ENCODE measurements around the gene SNRPE.
"Not testable (repeated sequence)": the region's sequence is repeated elsewhere in the genome, so short reads cannot be mapped to it uniquely, and the experiment has no call there.

The SNRPE gene

DNA sequence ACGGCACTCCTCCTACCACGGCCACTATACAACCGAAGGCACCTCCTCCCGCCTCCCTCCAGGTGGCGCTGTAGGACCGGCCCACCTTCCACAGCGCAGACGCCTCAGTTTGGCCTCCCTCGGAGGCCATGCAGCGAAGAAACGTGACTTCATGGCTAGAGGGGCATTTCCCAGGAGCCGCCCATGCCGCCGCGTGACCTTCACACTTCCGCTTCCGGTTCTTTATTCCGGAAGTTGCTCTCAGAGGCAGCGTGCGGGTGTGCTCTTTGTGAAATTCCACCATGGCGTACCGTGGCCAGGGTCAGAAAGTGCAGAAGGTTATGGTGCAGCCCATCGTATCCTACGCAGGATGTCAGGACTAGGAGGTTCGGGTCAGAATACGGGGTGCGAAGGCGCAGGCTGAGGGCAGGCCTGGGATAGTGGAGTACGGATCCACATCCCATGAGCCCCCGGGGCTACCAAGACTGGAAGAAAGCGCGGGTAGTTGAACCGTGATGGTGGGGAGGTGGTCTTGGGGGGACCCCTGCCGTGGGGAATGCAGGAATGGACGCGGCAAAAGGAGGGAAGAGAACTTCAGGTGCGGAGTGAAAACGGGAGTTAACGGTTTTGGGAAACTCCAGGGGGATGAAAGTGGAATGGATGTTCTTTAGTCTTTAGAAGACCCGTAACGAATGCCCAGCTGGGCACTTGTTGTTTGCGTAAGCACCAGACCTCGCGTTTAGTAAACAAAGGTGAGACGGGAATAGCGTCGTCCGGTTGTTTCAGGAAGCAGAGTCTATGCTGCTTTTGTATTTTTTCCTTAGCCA is at the start of gene SNRPE:
Gene SNRPE, plus strand, starts transcription at position 221 of the 806 bp plus-strand sequence. Its CDS starts 61 bp downstream, at position 282.
- TF ChIP-seq POLR2A (IDR thresholded peaks at IDR 0.05; ENCODE audit: low read length) (peak; percentile 95), GATA1 (IDR thresholded peaks at IDR 0.05; ENCODE audit: low read depth, low read length) (no peak)
- peak; percentile 98 to 99 for DNase-seq

DNA sequence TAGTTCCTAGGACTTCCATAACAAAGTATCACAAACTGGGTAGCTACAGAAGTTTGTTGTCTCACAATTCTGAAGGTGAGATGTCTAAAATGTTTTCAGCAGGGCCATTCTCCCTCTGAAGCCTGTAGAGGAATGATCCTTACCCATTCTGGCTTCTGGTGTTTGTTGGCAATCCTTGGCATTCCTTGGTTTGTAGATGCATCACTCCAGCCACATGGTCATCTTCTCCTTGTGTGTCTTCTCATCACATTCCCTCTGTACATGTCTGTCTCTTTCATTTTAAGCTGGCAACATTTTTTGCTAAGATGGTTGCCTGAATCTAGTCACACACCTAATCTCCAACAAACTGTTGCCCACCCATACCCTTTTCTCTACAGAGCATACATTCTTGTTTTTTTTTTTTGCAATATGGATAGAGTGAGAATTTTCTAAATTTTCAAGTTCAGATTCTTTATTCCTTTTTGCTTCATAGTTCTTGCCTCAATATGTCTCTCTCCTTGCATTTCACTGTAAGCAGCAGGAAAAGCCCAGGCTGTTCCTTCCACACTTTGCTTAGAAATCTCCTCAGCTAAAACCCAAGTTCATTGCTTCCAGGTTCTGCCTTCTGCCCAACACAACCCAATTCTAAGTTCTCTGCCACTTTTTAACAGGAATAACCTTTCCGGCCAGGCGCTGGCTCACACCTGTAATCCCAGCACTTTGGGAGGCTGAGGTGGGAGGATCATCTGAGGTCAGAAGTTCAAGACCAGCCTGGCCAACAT is 47.6 kb upstream of the SNRPE start:
- TF ChIP-seq GATA1 (IDR thresholded peaks at IDR 0.05; ENCODE audit: low read depth, low read length): no peak
- DNase-seq: no peak

- DNase-seq: no peak
- no peak for TF ChIP-seq GATA1 (IDR thresholded peaks at IDR 0.05; ENCODE audit: low read depth, low read length)
- TF ChIP-seq POLR2A (IDR thresholded peaks at IDR 0.05; ENCODE audit: low read length): no peak
Observed at GRCh38 chr1:203818399-203818798, 43.0 kb upstream of the SNRPE start.

GRCh38 chr1:203823306-203823705 is 38.1 kb upstream of the SNRPE start:
- TF ChIP-seq POLR2A (IDR thresholded peaks at IDR 0.05; ENCODE audit: low read length) (no peak), GATA1 (IDR thresholded peaks at IDR 0.05; ENCODE audit: low read depth, low read length) (no peak)
- no peak for DNase-seq

GRCh38 chr1:203826175-203826574 is 35.2 kb upstream of the SNRPE start:
- TF ChIP-seq POLR2A (IDR thresholded peaks at IDR 0.05; ENCODE audit: low read length) (no peak), GATA1 (IDR thresholded peaks at IDR 0.05; ENCODE audit: low read depth, low read length) (no peak)
- DNase-seq: no peak

DNA sequence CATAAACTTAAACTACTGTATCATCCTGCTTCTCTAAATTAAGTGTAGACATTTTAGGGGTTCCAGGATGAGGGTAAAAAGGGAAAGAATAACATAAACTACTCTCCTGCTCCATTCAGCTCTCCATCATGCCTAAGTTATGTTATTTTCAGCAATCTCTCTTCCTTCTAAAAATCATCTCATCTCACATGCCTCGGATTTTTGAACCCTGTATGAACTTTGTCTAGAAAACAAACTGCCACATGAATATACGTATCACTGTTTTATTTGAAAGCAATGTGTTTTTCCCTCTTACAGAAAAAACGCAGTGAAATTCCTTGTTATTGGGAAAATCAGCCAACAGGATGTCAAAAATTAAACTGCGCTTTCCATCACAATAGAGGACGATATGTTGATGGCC is 33.4 kb upstream of the SNRPE start:
- TF ChIP-seq GATA1 (IDR thresholded peaks at IDR 0.05; ENCODE audit: low read depth, low read length) (no peak), POLR2A (IDR thresholded peaks at IDR 0.05; ENCODE audit: low read length) (no peak)
- DNase-seq: no peak

DNA sequence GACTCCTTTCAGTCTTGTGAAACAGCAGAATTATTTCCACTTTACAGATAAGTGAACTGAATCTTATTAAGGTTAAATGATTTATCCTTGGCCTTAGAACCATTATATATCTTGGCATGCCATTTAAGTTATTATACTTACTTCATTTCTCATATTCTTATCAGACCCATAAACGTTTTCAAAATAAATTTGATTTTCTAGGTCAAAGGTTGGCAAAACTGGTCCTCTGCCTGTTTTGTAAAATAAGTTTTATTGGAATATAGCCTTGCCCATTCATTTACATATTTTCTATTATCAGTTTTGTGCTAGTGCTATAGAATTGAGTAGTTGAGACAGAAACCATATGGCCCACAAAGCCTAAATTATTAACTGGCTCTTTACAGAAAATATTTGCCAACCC is 32.9 kb upstream of the SNRPE start:
- no peak for TF ChIP-seq POLR2A (IDR thresholded peaks at IDR 0.05; ENCODE audit: low read length)
- TF ChIP-seq GATA1 (IDR thresholded peaks at IDR 0.05; ENCODE audit: low read depth, low read length): no peak
- DNase-seq: no peak

DNA sequence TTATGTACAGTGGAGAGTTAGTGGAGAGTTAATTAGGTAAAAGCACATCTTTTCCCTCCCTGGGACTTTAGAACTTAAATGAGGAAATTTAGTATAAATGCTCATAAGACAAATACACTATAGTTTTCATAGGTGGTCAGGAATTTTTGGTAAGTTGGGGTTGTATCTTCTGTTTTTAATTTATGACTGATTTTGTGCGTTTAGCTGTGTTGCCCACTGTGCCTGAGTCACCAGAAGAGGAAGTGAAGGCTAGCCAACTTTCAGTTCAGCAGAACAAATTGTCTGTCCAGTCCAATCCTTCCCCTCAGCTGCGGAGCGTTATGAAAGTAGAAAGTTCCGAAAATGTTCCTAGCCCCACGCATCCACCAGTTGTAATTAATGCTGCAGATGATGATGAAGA is 32.2 kb upstream of the SNRPE start:
- not testable (repeated sequence) for DNase-seq

DNA sequence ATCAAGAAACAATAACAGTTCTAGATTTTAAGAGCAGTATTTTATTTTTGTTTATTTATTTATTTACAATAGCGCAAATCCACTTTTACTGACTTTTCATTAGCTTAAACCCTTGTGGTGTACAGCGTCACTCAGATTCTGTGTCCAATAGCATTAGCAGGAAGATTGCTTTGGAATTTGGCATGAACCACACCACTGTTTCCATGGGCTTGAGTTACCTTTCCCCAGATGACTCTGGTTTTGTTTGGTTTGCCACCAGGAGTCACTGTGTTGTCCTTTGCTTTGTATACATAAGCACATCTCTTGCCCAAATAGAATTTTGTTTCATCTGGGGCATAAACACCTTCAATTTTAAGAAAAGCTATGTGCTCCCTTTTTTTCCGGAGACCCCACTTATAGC is 25.9 kb upstream of the SNRPE start:
- TF ChIP-seq POLR2A (IDR thresholded peaks at IDR 0.05; ENCODE audit: low read length) (no peak), GATA1 (IDR thresholded peaks at IDR 0.05; ENCODE audit: low read depth, low read length) (no peak)
- DNase-seq: peak in 1 of 2 experiments; percentile 9

- TF ChIP-seq GATA1 (IDR thresholded peaks at IDR 0.05; ENCODE audit: low read depth, low read length): no peak
- no peak for TF ChIP-seq POLR2A (IDR thresholded peaks at IDR 0.05; ENCODE audit: low read length)
- DNase-seq: no peak
Observed at GRCh38 chr1:203839081-203839480, 22.3 kb upstream of the SNRPE start.

GRCh38 chr1:203840208-203840808 is 21.1 kb upstream of the SNRPE start:
- DNase-seq: no peak
- no peak for TF ChIP-seq POLR2A (IDR thresholded peaks at IDR 0.05; ENCODE audit: low read length)
- no peak for TF ChIP-seq GATA1 (IDR thresholded peaks at IDR 0.05; ENCODE audit: low read depth, low read length)

DNA sequence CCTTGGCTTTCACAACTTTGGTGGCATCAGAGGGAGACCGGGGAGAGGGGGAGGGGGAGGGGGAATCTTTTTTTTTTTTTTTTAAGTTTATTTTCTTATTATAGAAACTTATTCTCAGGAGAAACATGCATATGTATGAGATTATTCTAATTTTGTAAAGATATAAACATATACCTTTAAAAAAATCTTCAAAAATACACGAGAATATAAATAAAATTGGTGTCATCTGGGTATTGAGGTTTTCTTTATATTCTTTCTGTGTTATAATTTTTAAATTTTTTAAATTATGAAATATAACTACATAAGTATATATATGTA is 18.9 kb upstream of the SNRPE start:
- TF ChIP-seq GATA1 (IDR thresholded peaks at IDR 0.05; ENCODE audit: low read depth, low read length): no peak
- TF ChIP-seq POLR2A (IDR thresholded peaks at IDR 0.05; ENCODE audit: low read length): no peak
- DNase-seq: no peak

DNA sequence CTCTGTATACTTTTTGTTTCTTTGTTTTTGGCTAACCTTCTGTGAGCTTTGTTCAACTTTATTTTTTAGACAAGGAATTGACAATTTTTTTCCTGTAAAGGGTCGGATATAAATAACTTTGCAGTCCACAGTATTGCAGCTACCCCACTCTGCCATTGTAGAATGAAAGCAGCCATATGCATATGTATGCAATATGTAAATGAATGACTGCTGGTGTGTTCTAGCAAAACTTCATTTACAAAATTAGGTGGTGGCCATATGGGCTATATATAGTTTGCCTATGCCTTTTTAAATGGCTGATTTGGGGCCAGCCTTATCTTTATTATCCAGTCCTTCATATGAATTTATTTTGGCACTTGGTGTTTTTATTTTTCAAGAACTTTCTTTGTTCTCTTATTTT is 18.0 kb upstream of the SNRPE start:
- TF ChIP-seq POLR2A (IDR thresholded peaks at IDR 0.05; ENCODE audit: low read length) (no peak), GATA1 (IDR thresholded peaks at IDR 0.05; ENCODE audit: low read depth, low read length) (no peak)
- no peak for DNase-seq

- not testable (repeated sequence) for DNase-seq
Observed at GRCh38 chr1:203853112-203853511, 8.3 kb upstream of the SNRPE start.

DNA sequence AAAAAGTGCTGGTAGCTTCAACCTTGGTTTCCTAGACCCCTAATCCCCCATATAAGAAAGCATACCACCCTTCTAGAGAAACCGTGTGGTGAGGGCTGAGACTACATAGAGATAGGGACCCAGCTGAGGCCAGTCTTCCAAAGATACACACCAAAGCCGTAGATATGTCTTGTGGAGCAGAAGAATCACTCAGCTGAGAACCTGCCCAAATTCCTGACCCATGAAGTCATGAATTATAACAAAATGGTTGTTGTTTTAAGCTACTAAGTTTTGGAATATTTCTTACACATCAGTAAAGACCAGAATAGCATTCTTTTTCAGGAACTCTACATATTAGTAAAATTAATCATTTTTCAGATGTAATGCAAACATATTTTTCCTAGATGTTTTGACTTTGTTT is 3.3 kb upstream of the SNRPE start:
- no peak for DNase-seq
- no peak for TF ChIP-seq GATA1 (IDR thresholded peaks at IDR 0.05; ENCODE audit: low read depth, low read length)
- TF ChIP-seq POLR2A (IDR thresholded peaks at IDR 0.05; ENCODE audit: low read length): no peak

Data from erythroblast (primary cell).